Neural progenitor cell (in vitro differentiated cells): Measurements from ENCODE around the gene OR4F15.

Experiments
- CTCF ChIP-seq: fragments of 200-600 bp; sonication (generic); IDR thresholded peaks from 2 replicates; pipeline ENCODE4 v1.5.1; 2017; ENCODE audit warnings: antibody characterized with exemption, mild to moderate bottlenecking
- EZH2 ChIP-seq: fragments of 200-600 bp; sonication (generic); IDR thresholded peaks from 2 replicates; pipeline ENCODE4 v1.6.1; 2017; ENCODE audit warnings: antibody characterized with exemption, mild to moderate bottlenecking, moderate library complexity

DNA sequence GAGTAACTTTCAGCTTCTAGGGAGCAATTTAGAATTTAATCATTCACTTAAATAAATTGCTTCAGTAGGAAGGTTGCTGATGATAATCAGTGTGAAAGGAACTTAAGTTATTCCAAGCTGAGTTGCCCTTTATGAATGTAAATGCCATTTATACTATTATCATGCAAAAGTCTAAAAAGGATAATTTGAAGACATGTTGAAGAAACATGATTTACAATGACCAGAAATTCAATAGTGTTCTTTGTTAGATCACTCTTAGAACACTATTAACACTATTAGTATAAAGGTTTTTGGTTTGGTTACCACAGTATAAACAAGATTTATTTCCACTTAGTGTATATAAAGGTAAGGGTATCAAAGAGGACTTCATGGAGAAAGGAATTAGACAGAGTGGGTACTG lies 7.1 kb upstream of the OR4F15 start:
- no peak for TF ChIP-seq CTCF
- TF ChIP-seq EZH2: no peak
